ELF-1 (cell line): Measurements from ENCODE around the gene BTBD9.

ENCODE experiments used
- DNase-seq: peaks from one replicate; pipeline ENCODE4 v3.0.0-alpha.2; 2016; ENCODE audit warnings: low read depth, low spot score

The BTBD9 gene

GRCh38 chr6:38207375-38207774 lies 432.4 kb downstream of the BTBD9 start:
- no peak for DNase-seq

DNA sequence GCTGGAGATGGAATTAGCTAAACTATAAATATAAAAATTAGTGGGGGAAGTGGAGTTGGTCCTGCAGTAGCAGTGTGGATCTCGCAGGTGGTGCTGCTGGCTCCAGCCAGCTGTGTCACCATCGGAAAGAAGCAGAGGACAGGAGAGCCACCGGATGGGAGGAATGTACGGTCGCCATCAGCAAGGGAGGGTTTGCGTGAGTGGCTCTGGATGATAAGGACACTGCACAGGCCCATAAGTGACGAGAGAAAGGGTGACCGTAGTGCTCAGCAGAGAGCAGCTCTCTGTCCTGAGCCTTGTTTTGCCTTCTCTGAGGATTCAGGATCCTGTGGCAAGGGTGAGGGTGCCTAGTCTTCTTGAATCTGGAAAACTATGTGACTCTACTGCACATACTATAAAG lies 441.5 kb downstream of the BTBD9 start:
- DNase-seq, result no peak

- DNase-seq, result no peak
Observed at GRCh38 chr6:38195113-38195635, 444.6 kb downstream of the BTBD9 start.

GRCh38 chr6:38194589-38194988 lies 445.1 kb downstream of the BTBD9 start:
- no peak for DNase-seq

GRCh38 chr6:38194282-38194572 lies 445.5 kb downstream of the BTBD9 start:
- DNase-seq, result no peak

DNA sequence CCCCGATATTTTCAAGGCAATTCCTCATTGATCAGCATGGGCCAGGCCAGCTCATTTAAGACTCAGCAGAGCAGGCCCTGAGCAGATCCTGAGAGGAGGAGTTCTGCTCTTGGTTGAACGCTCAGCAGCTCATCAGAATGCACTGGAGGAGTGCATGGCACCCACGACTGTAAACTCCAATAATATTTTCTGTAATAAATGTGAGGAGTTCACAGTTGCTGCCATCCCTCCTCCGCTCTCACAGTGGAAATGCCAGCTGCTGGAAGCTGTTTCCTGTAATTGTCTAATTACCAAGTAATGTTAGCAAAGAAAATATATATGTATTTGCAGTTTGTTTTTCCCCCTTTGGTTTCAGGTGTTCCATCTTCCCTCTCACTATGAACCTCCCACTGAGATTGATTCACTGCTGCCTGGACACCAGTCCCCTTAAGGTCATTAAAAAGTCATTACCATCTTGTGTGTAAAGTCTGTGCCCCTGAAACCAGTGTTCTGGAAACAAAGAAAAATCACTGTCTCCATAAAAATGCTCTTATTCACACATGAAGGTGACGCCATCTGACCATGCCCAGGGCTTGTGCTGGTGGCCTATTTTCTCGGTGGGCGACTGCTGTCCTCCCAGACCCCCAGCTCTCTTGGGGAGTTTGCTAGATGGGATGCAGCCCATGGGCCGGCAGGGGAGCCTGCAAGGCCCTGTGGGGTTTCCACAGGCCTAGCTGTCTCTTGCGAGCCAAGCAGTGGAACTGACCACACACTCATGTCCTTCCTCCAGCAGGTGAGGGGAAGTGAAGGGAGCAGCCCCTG lies 446.0 kb downstream of the BTBD9 start:
- no peak for DNase-seq

DNA sequence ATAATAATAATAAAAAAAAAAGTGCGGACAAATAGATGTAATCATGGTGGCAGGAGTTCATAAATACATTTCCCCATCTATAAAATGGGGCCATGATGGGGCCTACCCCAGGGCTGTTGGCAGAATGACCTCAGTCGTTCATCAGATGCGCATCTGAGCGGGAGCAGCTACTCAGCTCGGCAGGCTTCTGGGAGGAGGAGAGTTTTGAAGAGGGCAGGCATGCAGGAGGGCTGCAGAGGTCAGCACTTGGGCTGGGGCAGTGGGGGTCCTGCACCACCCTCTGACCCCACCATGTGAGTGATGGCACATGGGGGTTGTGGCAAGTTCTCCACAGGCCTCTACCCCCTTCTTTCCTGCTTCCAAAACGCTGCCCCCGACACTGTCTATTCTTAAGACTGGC lies 446.7 kb downstream of the BTBD9 start:
- DNase-seq, result no peak

DNA sequence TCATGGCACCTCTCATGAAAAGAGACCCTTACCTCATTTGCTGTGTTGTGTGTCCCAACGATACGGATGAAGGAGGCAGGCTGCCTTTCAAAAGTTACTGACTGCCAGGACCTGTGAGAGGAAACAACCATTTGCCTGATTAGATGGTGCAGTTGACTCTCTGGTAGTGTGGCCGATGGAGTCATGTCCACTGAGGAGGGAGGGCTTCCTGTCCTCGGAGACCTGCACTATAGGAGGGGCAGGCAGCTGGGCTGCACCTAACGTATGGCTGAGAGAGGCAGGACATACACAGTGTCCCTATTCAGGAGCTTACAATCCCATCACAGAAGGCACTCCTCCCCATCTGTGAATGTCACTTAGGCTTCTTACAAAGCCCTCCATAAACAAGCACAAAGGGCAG lies 447.2 kb downstream of the BTBD9 start:
- DNase-seq, result no peak

- DNase-seq, result no peak
Observed at GRCh38 chr6:38192011-38192410, 447.7 kb downstream of the BTBD9 start.

DNA sequence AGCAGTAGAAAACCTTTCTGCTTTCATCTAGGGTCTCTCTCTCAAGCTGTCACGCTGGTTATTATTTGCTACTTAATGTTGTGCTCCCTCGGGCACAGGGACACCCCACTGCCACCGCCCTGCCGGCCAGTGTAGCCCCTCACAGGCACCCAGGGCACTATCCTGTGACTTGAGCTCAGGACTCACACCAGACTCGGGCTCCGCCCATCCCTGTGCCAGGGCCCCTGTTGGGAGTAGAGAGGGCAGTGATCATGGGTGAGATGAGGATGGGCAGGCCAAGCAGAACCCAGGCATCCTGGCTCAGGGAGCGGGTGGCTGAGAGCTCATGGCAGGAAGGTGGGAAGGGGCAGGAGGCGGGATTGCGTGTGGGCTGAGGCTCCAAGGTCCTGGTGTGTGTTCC lies 448.3 kb downstream of the BTBD9 start:
- no peak for DNase-seq

- no peak for DNase-seq
Observed at GRCh38 chr6:38188677-38189335, 450.9 kb downstream of the BTBD9 start.

GRCh38 chr6:38187811-38188590 lies 451.7 kb downstream of the BTBD9 start:
- no peak for DNase-seq

DNA sequence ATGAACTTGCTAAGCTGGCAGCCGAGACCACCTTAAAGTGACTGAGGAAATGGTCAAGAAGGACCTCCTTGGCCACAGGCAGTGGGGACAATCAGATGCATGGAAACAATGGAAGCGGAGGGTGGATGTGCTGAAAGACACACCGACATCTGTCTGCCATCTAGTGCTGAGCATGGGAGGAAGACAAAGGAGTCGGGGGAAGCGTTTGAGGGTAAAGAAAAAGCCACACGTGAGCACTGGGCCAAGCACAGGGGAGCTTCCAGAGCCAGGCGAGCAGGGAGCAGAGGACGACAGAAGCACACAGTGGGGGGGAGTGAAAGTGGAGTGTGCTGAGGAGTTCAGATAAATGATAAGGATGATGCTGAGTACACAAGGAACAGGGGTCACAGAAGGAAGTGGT lies 452.4 kb downstream of the BTBD9 start:
- peak; percentile 62 for DNase-seq

DNA sequence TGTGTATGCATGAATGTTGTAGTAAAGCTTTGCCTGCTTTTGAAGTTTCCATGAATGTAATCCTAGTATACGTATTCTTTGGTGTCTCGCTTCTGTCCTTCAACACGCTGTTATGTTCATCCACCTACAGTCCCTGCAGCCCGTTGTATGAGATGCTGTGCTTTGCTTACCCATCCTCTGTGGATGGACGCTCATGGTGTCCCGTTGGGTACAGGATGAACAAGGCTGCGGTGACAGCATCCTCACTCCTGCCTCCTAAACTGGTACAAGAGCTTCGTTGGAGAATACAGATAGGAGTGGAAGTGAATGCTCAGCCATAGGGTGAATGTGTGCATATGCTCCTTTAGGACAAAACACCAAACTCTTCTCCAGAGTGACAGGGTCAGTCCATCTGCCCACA lies 454.0 kb downstream of the BTBD9 start:
- no peak for DNase-seq

GRCh38 chr6:38185244-38185643 lies 454.5 kb downstream of the BTBD9 start:
- DNase-seq, result no peak

DNA sequence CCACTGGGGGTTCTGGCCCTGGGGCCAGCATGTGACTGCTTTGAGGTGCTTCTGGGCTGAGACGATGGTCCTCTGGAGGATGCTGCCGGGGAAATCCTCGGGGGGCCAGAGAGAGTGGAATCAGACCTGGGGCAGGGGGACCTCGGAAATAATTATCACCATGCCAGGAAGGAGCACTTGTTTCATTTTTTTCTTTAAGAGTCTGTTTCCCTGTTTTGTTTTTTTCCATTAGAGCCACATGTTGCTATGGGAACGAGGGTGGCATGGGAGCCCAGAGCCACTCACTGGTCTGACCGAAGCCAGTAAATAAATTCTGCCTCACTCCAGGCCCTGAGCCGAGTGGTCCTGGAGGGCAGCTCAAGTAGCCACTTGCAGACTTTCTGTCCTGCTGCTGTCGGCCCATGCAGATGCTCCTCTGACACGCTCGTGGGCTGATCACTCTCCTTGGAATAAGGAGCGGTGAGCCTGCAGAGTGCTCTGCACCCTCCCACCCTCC lies 455.1 kb downstream of the BTBD9 start:
- DNase-seq, result no peak

DNA sequence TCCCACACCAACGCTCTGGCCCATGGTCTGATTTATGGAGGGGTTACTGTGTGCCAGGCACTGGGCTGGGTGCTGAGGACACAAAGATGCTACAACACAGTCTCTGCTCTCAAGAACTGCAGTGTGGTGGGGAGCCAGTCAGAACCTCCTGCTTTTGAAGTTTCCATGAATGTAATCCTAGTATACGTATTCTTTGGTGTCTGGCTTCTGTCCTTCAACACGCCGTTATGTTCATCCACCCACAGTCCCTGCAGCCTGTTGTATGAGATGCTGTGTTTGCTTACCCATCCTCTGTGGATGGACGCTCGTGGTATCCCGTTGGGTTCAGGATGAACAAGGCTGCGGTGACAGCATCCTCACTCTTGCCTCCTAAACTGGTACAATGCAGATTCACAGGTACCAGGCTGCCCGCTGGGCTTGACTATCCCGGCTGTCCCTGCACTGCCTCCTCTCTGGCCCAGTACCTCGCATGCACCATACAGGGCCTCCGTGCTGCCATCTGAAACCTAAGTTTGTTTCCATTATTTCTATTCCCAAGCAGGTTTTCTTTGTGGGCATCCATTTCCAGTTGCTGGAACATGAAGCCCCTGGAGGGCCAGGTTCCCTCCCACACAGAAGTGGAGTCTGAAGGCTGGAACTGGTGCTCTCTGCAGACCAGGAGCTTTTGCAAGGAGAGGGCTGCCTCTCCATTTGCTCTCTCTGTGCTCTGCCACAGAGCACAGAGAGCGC lies 455.7 kb downstream of the BTBD9 start:
- no peak for DNase-seq

DNA sequence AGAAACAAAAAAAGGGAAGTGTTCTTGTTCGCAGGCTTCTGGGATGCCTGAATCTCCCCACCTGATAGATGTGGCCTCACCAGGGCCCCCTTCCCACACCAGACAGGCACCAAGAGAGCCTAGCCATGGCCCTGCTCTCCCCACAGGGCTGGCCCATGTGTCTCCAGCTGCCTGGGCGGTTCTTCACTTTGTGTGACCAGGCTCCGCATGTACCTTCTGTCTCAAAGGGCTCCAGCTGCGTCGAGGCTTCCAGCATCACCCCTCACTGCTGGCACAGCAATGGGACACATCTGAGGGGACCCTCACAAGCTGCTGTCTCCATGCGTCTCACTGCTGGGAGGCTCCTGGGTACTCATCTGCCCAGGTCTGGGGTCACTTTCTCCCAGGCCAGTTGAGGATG lies 457.3 kb downstream of the BTBD9 start:
- no peak for DNase-seq

GRCh38 chr6:38180586-38180985 lies 459.1 kb downstream of the BTBD9 start:
- DNase-seq, result no peak

DNA sequence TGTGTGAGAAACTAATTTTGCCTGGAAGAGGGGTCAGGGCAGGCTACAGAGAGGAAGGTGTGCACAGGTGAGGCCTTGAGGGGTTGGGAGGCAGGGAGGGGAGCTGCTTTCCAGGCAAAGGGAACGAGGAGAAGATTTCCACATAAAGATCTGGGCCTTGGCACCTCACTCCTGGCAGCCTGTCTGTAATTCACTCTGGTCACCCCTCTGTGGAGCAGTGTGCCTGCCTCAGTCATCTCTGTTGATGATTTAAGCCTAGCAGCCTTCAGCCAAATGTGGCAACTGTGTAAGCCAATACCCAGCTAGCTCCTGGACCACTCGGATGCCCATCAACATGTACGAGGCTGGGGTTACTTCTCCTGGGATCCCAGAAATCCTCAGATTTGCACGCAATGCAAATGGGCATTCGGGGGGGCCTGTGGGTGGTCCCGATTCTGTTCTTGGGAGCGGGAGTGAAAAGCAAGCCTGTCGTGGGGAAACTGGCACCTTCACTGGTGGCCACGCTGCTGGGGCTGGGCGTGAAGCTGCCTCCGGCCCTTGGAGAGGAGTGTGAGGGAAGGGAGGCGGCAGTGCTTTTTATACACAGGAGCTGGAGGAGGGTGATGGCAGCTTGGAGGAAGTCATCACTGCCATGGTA lies 459.8 kb downstream of the BTBD9 start:
- DNase-seq, result no peak

GRCh38 chr6:38179300-38179699 lies 460.4 kb downstream of the BTBD9 start:
- DNase-seq, result no peak
